AG04450 (cell line): ENCODE results near the gene TFR2. TPM values are rescaled to one million over a fixed set of nuclear protein-coding genes. Genes with fewer than 3 reads are reported as not detected.
A peak's percentile ranks its signal among the peaks of the same experiment; 100 is the strongest.

ENCODE experiments used
- CTCF ChIA-PET: fragments of 300-600, 350-600 bp; formaldehyde crosslinking; extraction: SDS; loops from one replicate; lab custom pipeline; 2022; ENCODE audit warnings: antibody characterized with exemption, inconsistent platforms; lab: Charles Lee
- POLR2A ChIA-PET: fragments of 350-600 bp; formaldehyde crosslinking; extraction: SDS; loops from one replicate; lab custom pipeline; 2021; ENCODE audit warnings: antibody characterized with exemption, inconsistent platforms; lab: Yijun Ruan, JAX
- DNase-seq: peaks from one replicate; pipeline ENCODE4 v3.0.0-alpha.2; 2011; ENCODE audit warnings: low read depth, low spot score
- H3K27ac ChIP-seq: one replicate; pipeline ENCODE4 v1.5.1; 2012; ENCODE audit warnings: low read depth, low read length, control low read depth
- H3K27me3 ChIP-seq: one replicate; pipeline ENCODE4 v1.6.0; 2012; ENCODE audit warnings: low read length; ENCODE audit not compliant: control insufficient read depth, insufficient read depth
- H3K4me3 ChIP-seq: 2 replicates; pipeline ENCODE4 v1.5.1; 2011; ENCODE audit warnings: mild to moderate bottlenecking, low read depth, low read length, control low read depth
- H3K9me3 ChIP-seq: 2 replicates; pipeline ENCODE4 v1.5.1; 2012; ENCODE audit warnings: low read length; ENCODE audit not compliant: control insufficient read depth, insufficient read depth
- CTCF ChIP-seq: IDR thresholded peaks from 2 replicates; pipeline ENCODE4 v1.5.1; 2011; ENCODE audit warnings: low read depth, low read length, control low read depth, inconsistent platforms
- polyA plus RNA-seq: library from polyadenylated mRNA; depleted of rRNA; stranded (reverse); fragments of >200 nt; gene quantifications from 2 replicates; pipeline ENCODE4 v1.2.3, GENCODE V29; 2011

The TFR2 gene
- polyA plus RNA-seq, 1 experiment: 0.05 TPM

DNA sequence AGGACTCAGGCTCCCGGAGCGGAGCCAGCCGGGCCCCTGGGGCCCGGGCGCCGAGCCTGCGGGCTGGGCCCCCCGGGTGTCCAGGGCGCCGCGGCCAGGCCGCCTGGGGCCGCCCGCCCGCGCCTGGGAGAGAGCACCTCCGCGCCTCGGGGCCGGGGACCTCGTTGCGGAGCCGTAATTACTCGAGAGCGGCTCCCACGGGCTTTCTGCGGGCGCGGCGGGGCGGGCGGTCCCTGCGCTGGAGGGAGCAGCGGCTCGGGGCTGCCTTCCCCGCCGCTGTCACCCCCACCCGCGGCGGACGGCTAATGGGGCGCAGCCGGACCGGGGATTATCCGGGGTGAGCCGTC, 33.7 kb upstream of the TFR2 start:
- no peaks in the 10 kb centered on the region; the same call in 1 of the 2 replicates for H3K9me3 ChIP-seq
- peak overlapping the region; percentile 90 for H3K4me3 ChIP-seq
- ChIA-PET CTCF (no interaction called here), POLR2A (interaction anchor here (0.5 to 0.6 kb wide), 2 partner anchors 43 to 196 kb away, joined by 3 read pairs; no protein-coding TSS in a partner anchor)
- TF ChIP-seq CTCF: no peak
- peaks cover 2% of the 10 kb centered on the region for H3K27me3 ChIP-seq
- DNase-seq: no peak
- no peak overlapping the region for H3K27ac ChIP-seq

- no peak for TF ChIP-seq CTCF
- H3K9me3 ChIP-seq: no peaks in the 10 kb centered on the region; the same call in 1 of the 2 replicates
- DNase-seq: no peak
- peaks cover 6% of the 10 kb centered on the region for H3K27me3 ChIP-seq
- H3K4me3 ChIP-seq: peak overlapping the region; percentile 90
- CTCF ChIA-PET: no interaction called here
- H3K27ac ChIP-seq: no peak overlapping the region
- POLR2A ChIA-PET: interaction anchor here (0.5 to 0.6 kb wide), 2 partner anchors 42 to 196 kb away, joined by 3 read pairs; no protein-coding TSS in a partner anchor
These were observed 33.2 kb upstream of the TFR2 start for GRCh38 chr7:100674411-100675104.

- ChIA-PET CTCF (no interaction called here), POLR2A (no interaction called here)
- peak overlapping the region; percentile 21 for H3K27ac ChIP-seq
These were observed 32.6 kb upstream of the TFR2 start for GRCh38 chr7:100673942-100674410.

DNA sequence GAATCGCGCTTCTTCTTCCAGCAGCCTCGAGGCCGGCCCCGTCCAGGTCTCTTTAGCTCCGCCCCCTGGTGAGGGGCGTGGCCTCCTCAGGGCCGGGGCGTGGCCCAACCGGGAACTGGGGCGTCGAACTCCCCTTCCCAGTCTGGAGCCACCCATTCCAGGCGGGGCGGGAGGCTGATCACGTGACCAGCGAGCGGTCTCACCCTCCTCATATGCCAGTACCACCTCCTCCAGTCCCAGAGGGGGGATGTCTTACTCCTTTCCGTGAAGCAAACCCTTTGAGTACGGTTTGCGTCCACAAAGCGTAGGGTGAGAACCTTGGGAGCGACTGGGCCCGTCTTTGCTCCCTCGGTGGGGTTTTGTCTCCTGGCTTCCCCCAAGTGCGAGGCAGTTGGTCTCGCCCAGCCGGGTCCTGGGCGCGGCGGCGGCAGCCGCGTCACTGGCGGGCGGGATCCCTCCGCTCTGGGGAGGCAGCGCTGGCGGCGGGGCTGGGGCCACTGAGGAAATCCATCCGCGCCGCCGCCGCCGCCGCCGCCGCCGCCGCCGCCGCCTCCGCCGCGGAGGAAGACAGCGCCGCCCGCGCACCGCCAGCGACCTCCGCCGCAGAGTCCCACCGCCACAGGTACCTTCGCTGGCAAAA, 32.1 kb upstream of the TFR2 start, which contains the start of gene GNB2:
Gene GNB2 (plus strand): TSS at position 439 of the 640 bp plus-strand sequence. CDS start 2,526 bp downstream, outside the sequence.
- Histone ChIP-seq H3K27ac (peak within 1 kb of the TSS; percentile 98), H3K9me3 (no peaks in the 10 kb centered on the region; the same call in 1 of the 2 replicates), H3K27me3 (peaks cover 8% of the 10 kb centered on the region), H3K4me3 (peak within 1 kb of the TSS; percentile 90)
- POLR2A ChIA-PET: interaction anchor here (0.5 to 1.3 kb wide), 12 partner anchors 39 to 491 kb away, joined by 3 to 13 read pairs (median 3); partner anchors contain the start of genes FBXO24, LRCH4, MOSPD3 and PCOLCE
- CTCF ChIA-PET: interaction anchor here (0.6 to 1.2 kb wide), 3 partner anchors 19 to 109 kb away, joined by 3 to 4 read pairs (median 3); no protein-coding TSS in a partner anchor
- no peak for TF ChIP-seq CTCF
- DNase-seq: peak; percentile 99

More at GRCh38 chr7:100673942-100674410, 32.6 kb upstream of the TFR2 start:
- no peak for DNase-seq
- no peak for TF ChIP-seq CTCF
- Histone ChIP-seq H3K27me3 (peaks cover 8% of the 10 kb centered on the region), H3K9me3 (no peaks in the 10 kb centered on the region; the same call in 1 of the 2 replicates), H3K4me3 (peak overlapping the region; percentile 90)
